H4 (cell line): Measurements from ENCODE around the gene ABHD14A. TPM values are rescaled to one million over a fixed set of nuclear protein-coding genes. Genes with fewer than 3 reads are reported as not detected.
"Not testable (repeated sequence)": the region's sequence is repeated elsewhere in the genome, so short reads cannot be mapped to it uniquely, and the experiment has no call there.

Experiments
- DNase-seq: peaks from one replicate; pipeline ENCODE4 v3.0.0-alpha.2; 2015; ENCODE audit warnings: low spot score
- total RNA-seq: library from RNA; depleted of rRNA; stranded (reverse); fragments of >200 nt; shearing (Covaris generic); gene quantifications from 2 replicates; pipeline ENCODE4 v1.2.3, GENCODE V29; 2014; rRNA removed

ABHD14A gene
- total RNA-seq: 8.0 and 13.9 TPM in 2 replicates

DNA sequence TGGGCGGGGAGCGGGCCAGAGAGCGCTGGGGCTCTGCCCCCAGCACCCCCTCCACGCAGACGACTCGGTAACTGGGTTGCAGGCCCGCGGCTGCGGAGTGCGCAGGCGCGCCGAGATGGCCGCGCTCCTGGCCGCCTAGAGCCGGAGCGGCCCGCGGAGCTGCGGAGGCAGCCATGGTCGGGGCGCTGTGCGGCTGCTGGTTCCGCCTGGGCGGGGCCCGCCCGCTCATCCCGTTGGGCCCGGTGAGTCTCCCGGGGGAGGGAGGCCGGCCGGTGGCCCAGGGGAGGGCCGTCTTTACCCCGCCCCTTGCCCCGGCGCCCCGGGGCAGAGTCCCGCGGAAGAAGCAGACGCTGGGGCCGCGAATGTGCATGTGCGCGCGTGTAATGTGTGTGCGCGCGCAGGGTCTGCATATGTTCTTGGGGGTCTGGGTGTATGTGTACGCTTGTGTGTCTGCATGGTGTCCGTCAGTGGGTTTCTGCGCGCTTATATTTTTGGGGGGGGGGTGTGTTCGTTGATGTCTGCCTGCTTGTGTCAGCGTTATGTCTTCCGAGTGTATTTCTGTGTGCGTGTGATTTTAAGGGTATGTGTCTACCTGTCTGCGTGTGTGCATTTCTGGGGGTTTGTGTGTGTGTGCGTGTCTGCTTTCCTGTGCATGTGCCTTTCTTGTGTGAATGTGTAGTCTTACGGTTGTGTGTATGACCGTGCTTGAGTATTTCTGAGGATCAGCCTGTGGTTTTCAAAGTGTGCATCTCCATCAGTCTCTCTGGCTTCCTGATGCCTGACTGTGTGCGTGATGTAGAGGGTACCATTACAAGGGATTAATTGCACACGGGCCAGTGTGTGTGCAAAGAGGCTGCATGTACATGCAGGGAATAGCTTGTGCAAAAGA, at the start of gene ABHD14A:
TSS of gene ABHD14A (plus strand) at position 102 of the 889 bp plus-strand sequence. CDS start at position 174, 72 bp downstream.
- DNase-seq: peak; percentile 22

DNA sequence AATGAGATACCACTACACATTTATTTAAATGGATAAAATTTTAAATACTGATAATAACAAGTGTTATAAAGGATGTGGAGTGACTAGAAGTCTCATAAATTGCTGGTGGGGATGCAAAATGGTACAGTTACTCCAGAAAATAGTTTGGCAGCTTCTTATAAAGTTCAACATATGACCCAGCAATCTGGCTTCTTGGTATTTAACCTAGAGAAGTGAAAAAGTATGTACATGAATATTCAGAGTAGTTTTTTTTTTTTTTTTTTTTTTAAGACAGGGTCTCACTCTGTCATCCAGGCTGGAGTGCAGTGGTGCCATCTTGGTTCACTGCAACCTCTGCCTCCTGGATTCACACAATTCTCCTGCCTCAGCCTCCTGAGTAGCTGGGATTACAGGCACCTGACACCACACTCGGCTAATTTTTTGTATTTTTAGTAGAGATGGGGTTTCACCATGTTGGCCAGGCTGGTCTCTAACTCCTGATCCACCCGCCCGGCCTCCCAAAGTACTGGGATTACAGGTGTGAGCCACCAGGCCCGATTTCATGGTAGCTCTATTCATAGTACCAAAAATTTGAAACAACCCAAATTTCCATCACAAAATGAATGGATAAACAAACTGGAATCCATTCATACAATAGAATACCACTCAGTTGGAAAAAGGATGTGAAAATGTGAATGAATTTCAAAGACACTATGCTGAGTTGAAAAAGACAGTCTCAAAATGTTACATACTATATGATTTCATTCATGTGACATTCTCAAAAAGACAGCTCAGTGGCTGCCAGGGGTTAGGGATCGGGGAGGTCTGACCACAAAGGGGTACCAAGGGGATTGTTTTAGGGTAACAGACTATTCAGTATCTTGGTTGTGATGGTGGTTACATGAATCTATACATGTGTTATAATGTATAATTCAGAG, 47.5 kb upstream of the ABHD14A start:
- no peak for DNase-seq

- DNase-seq: no peak
These were observed 46.4 kb upstream of the ABHD14A start for GRCh38 chr3:51928438-51928837.

GRCh38 chr3:51928981-51929380, 45.9 kb upstream of the ABHD14A start:
- DNase-seq: not testable (repeated sequence)

- DNase-seq: no peak
These were observed 45.4 kb upstream of the ABHD14A start for GRCh38 chr3:51929420-51930003.

DNA sequence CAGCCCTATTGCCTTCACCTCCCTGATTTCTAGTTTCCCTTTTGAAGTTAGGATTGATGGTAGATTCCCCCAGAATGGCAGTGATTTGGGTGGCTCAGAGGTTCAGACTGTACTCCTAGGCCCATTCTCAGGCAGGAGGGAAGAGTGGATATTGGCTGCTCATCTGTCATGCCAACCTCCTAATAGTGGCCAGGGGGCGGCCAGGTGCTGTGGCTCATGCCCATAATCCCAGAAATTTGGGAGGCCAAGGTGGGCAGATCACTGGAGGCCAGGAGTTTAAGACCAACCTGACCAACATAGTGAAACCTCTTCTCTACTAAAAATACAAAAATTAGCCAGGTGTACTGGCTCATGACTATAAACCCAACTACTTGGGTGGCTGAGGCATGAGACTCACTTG, 44.4 kb upstream of the ABHD14A start:
- no peak for DNase-seq

- DNase-seq: no peak
These were observed 43.1 kb upstream of the ABHD14A start for GRCh38 chr3:51931756-51932155.

DNA sequence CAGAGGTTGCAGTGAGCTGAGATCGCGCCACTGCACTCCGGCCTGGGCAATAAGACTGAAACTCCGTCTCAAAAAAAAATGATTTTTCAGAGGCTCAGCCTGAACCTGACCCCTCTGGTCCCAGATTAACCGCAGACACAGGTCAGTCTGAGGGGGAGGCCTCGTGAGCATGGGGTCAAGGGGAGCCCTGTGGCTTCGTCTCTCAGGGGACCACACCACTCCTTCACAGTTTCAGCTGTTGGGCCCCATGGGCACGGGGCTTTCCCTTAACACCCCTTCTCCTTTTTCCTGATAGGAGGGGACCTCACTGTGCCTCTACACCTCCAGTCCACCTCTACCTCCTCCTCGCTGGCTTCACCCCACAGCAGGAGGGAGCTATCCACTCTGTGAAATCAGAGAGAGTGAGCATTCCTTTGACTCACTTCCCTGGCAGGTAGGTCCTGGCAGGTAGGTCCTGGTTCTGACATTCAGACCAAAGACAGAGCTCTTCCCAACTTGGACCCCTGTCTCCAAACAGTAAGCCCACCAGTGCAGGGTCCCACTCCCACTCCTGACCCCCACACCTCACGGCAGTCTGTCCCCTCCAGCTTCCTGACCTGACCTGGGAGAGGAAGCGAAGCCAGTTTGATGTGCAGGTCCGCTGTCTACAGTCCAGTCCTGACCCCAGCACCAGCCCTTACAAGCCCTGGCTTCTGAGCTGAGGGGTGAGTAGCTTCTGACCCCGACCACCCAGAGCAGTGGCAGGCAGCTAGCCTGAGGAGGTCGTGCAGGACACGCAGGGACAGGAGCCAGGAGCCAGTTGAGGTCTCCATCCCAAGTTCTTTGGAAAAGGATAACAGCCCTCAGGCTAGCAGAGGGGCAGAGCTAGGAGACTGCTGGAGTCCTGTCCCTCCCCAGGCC, 42.1 kb upstream of the ABHD14A start:
- no peak for DNase-seq

DNA sequence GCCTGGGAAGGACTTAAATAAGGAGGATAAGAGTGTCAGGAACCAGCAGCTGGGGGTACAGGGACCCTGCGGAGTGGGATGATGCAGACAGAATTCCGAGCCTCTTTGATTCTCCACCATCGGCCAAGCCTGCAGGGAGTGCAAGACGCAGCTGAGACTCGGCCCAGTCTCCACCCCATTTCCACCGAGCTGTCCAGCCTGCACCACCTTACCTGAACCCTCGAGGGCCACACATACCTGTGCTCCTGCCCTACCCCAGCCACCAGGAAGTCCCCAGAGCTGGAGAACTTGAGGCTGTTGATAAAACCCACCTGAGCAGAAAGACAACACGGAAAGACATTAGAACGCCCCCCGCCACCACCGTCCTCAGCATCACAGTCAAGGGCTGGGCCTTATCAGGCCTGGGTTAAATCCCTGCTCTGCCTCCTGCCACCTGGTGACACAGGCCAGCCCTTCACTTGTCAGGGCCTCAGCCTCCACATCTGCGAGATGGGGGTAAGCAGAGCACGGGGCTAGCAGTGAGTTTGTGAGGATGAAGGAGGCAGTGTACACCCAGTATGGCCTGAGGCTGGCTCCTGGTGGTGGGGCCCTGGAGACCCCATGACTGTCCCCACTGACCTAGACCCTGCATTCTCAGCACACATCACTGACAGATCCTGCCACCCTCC, 41.3 kb upstream of the ABHD14A start:
- no peak for DNase-seq

DNA sequence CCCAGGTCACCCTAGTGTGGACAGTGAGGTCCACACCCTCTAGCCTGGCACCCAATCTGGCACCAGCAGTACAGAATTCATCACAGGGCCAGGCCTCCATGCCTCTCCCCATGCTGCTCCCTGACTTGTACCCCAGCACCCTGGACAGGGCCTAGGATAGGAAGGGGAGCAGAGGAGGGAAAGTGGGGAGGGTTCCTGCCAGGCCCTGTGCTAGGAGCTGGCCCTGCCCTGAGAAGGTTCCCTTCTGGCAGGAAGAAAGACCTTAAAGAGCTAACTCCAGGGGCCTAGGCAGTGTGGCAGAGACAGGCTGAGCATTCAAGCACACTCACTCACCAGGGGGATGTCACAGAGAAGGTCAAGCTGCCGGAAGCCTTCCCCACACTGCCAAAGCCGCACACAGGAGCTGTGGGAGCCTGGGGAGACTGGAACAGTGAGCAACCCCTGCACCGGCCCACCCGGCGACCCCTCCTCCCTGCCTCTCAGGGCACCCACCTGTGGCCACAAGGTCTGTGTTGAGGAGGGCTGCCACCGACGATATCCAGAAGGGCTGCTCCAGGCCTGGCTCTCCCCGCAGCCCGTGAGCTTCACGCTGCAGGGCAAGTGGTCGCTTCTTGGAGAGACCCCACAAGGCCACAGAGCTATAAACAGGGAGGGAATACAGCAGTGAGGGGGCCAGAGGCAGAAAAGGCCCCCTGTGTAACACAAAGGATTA, 40.6 kb upstream of the ABHD14A start:
- DNase-seq: no peak

GRCh38 chr3:51934991-51935885, 39.6 kb upstream of the ABHD14A start:
- DNase-seq: no peak

DNA sequence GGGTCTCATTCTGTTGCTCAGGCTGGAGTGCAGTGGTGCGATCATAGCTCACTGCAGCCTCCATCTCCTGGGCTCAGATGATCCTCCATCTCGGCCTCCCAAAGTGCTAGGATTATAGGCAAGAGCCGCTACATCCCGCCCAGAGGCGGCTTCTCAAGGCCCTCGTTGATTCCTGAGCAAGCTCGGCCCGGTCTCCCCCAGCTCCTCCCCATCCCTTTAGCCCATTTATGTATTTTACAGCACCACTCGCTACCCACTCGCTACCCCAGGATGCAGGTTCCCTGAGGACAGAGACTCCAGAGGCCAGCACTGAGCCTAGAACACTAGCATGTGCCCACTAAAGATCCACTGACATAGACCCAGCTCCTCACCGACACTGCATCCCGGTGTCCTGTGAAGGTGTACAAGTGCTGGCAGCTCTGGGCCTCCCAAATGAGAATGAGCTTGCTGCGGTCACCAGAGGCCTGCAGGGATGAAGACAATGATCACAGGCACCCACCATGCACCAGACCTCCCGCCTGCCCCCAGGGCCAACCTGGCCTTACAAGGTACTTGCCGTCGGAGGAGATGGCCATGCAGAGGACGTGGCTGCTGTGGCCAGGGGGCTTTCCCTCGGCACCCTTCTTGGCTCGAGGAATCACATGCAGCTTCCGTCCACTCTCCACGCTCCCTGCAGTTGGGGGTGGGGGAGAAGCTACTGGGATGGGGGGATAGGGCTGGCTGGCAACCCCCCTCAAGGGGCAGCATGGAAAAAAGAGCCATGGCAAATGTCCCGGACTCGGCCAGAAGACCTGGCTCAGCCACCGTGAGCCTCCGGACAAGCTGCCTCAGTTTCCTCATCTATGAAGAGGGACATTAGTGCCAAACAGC, 38.7 kb upstream of the ABHD14A start:
- DNase-seq: no peak

GRCh38 chr3:51937014-51937413, 37.9 kb upstream of the ABHD14A start:
- DNase-seq: no peak

DNA sequence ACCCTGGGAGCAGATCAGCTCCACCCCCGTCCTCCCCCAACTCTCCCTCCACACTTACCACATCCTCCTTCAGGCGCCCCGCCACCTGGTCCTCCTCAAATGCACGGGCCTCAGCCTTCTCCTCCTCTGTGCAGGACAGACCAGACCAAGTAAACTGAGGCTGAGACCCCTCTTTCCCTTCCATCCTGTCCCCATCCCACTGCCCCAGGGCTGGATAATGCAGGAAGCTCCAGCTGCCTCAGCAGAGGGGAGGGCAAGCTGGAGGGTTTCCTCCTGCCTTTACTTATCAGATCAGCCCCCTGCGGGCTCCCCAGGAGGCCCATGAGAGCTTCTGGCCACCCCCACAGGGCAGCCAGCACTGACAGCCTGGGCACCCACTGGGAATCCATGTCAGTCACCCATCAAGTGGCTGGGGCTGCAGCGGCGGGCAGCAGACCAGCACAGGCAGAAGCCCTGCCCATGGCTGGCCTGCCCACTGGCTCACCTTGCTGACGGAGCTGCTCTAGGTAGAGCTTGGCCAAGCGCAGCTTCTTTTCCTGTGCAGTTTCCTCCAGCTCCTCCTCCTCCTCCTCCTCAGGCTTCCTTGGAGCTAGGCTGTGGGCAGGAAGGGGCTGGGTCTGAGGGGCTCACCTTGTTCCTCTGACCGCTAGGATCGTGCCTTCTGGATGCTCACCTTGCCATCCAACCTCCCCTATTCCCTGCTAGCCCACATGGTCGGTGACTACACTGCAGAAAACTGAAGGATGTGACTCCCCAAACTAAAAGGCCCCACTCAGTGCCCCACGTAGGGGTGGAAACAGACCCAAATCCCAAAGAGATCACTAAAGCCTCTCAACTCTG, 37.0 kb upstream of the ABHD14A start:
- no peak for DNase-seq

GRCh38 chr3:51938780-51939425, 36.0 kb upstream of the ABHD14A start:
- DNase-seq: no peak
